GM23248 (cell line): ENCODE measurements around the gene POLR1A.

Experiments used
- EZH2 ChIP-seq: fragments of 200-600 bp; sonication (generic); IDR thresholded peaks from 2 replicates; pipeline ENCODE4 v1.6.1; 2018; ENCODE audit warnings: antibody characterized with exemption, mild to moderate bottlenecking; ENCODE audit not compliant: insufficient read depth, poor library complexity, severe bottlenecking
- EZH2phosphoT487 ChIP-seq: fragments of 200-600 bp; sonication (generic); IDR thresholded peaks from 2 replicates; pipeline ENCODE4 v1.6.1; 2018; ENCODE audit warnings: antibody characterized with exemption, moderate library complexity, mild to moderate bottlenecking, low read depth; ENCODE audit not compliant: insufficient read depth

- TF ChIP-seq EZH2 (no peak), EZH2phosphoT487 (no peak)
These were observed 90.7 kb downstream of the POLR1A start for GRCh38 chr2:86015006-86015405.
